ENCODE measurements around the gene PSMD9. TPM values are rescaled to one million over a fixed set of nuclear protein-coding genes. Genes with fewer than 3 reads are reported as not detected.

PSMD9 gene
- total and polyA plus RNA-seq, 4 donors: 39.0 to 57.6 (median 51.2) TPM

- no peak overlapping the region for H3K27ac ChIP-seq (ENCODE audit: low read depth in 1 of 2, low read length in 2 of 2)
- H3K9ac ChIP-seq (ENCODE audit: low read depth in 1 of 2, low read length in 2 of 2): no peak overlapping the region
- WGBS: 80% methylated on average over 4 of the region's 4 CpGs
- H3K4me1 ChIP-seq (ENCODE audit: control insufficient read depth in 4 of 4, insufficient read depth in 4 of 4, low read length in 3 of 4): no peaks in the 10 kb centered on the region
- H3K36me3 ChIP-seq (ENCODE audit: control insufficient read depth in 4 of 4, insufficient read depth in 3 of 4, low read depth in 1 of 4, low read length in 3 of 4): no peaks in the 10 kb centered on the region
- no peak overlapping the region for H3K4me3 ChIP-seq (ENCODE audit: low read depth in 1 of 3, low read length in 3 of 3)
- no peak for TF ChIP-seq EGR1 (IDR thresholded peaks at IDR 0.05; ENCODE audit: low read depth in 2 of 2)
- no peak for TF ChIP-seq NR2F2 (IDR thresholded peaks at IDR 0.05)
- no peak for TF ChIP-seq JUND (IDR thresholded peaks at IDR 0.05)
- no peak for TF ChIP-seq RAD21 (IDR thresholded peaks at IDR 0.05)
- no peak for TF ChIP-seq SP1 (IDR thresholded peaks at IDR 0.05)
- no peak for TF ChIP-seq YY1 (IDR thresholded peaks at IDR 0.05)
- TF ChIP-seq RXRA (IDR thresholded peaks at IDR 0.05): no peak
- no peak for TF ChIP-seq TAF1 (conservative IDR thresholded peaks at IDR 0.05)
- TF ChIP-seq ATF3 (IDR thresholded peaks at IDR 0.05): no peak
- TF ChIP-seq, protein P1, sequence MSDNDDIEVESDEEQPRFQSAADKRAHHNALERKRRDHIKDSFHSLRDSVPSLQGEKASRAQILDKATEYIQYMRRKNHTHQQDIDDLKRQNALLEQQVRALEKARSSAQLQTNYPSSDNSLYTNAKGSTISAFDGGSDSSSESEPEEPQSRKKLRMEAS (IDR thresholded peaks at IDR 0.05): no peak
- TF ChIP-seq HNF4G (IDR thresholded peaks at IDR 0.05): no peak
- no peak for TF ChIP-seq FOXA2 (IDR thresholded peaks at IDR 0.05)
- no peak for TF ChIP-seq FOXA1 (IDR thresholded peaks at IDR 0.05)
- TF ChIP-seq, protein P2, sequence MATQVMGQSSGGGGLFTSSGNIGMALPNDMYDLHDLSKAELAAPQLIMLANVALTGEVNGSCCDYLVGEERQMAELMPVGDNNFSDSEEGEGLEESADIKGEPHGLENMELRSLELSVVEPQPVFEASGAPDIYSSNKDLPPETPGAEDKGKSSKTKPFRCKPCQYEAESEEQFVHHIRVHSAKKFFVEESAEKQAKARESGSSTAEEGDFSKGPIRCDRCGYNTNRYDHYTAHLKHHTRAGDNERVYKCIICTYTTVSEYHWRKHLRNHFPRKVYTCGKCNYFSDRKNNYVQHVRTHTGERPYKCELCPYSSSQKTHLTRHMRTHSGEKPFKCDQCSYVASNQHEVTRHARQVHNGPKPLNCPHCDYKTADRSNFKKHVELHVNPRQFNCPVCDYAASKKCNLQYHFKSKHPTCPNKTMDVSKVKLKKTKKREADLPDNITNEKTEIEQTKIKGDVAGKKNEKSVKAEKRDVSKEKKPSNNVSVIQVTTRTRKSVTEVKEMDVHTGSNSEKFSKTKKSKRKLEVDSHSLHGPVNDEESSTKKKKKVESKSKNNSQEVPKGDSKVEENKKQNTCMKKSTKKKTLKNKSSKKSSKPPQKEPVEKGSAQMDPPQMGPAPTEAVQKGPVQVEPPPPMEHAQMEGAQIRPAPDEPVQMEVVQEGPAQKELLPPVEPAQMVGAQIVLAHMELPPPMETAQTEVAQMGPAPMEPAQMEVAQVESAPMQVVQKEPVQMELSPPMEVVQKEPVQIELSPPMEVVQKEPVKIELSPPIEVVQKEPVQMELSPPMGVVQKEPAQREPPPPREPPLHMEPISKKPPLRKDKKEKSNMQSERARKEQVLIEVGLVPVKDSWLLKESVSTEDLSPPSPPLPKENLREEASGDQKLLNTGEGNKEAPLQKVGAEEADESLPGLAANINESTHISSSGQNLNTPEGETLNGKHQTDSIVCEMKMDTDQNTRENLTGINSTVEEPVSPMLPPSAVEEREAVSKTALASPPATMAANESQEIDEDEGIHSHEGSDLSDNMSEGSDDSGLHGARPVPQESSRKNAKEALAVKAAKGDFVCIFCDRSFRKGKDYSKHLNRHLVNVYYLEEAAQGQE (IDR thresholded peaks at IDR 0.05): no peak
- TF ChIP-seq ZBTB33 (IDR thresholded peaks at IDR 0.05): no peak
- no peak for DNase-seq (ENCODE audit: low spot score)
- H3K9me3 ChIP-seq (ENCODE audit: control insufficient read depth in 4 of 4, low read length in 3 of 4): no peaks in the 10 kb centered on the region
- no peaks in the 10 kb centered on the region for H3K27me3 ChIP-seq (ENCODE audit: control insufficient read depth in 4 of 4, insufficient read depth in 4 of 4, low read length in 3 of 4)
Observed at GRCh38 chr12:121953117-121953692, 64.6 kb downstream of the PSMD9 start.

GRCh38 chr12:121953695-121954094 is 65.1 kb downstream of the PSMD9 start:
- Histone ChIP-seq H3K9ac (ENCODE audit: low read depth in 1 of 2, low read length in 2 of 2) (no peak overlapping the region), H3K27ac (ENCODE audit: low read depth in 1 of 2, low read length in 2 of 2) (no peak overlapping the region), H3K27me3 (ENCODE audit: control insufficient read depth in 4 of 4, insufficient read depth in 4 of 4, low read length in 3 of 4) (no peaks in the 10 kb centered on the region), H3K9me3 (ENCODE audit: control insufficient read depth in 4 of 4, low read length in 3 of 4) (no peaks in the 10 kb centered on the region), H3K4me3 (ENCODE audit: low read depth in 1 of 3, low read length in 3 of 3) (no peak overlapping the region), H3K4me1 (ENCODE audit: control insufficient read depth in 4 of 4, insufficient read depth in 4 of 4, low read length in 3 of 4) (no peaks in the 10 kb centered on the region), H3K36me3 (ENCODE audit: control insufficient read depth in 4 of 4, insufficient read depth in 3 of 4, low read depth in 1 of 4, low read length in 3 of 4) (no peaks in the 10 kb centered on the region)
- WGBS: 44% methylated on average over 3 of the region's 3 CpGs
- no peak for DNase-seq (ENCODE audit: low spot score)
- TF ChIP-seq ZBTB33 (IDR thresholded peaks at IDR 0.05): no peak
- TF ChIP-seq HNF4G (IDR thresholded peaks at IDR 0.05): no peak
- TF ChIP-seq GABPA (IDR thresholded peaks at IDR 0.05 in 1 of 2, conservative IDR thresholded peaks at IDR 0.05 in 1 of 2): no peak
- no peak for TF ChIP-seq RXRA (IDR thresholded peaks at IDR 0.05)
- no peak for TF ChIP-seq TAF1 (conservative IDR thresholded peaks at IDR 0.05)
- no peak for TF ChIP-seq ATF3 (IDR thresholded peaks at IDR 0.05)
- TF ChIP-seq, protein P3, sequence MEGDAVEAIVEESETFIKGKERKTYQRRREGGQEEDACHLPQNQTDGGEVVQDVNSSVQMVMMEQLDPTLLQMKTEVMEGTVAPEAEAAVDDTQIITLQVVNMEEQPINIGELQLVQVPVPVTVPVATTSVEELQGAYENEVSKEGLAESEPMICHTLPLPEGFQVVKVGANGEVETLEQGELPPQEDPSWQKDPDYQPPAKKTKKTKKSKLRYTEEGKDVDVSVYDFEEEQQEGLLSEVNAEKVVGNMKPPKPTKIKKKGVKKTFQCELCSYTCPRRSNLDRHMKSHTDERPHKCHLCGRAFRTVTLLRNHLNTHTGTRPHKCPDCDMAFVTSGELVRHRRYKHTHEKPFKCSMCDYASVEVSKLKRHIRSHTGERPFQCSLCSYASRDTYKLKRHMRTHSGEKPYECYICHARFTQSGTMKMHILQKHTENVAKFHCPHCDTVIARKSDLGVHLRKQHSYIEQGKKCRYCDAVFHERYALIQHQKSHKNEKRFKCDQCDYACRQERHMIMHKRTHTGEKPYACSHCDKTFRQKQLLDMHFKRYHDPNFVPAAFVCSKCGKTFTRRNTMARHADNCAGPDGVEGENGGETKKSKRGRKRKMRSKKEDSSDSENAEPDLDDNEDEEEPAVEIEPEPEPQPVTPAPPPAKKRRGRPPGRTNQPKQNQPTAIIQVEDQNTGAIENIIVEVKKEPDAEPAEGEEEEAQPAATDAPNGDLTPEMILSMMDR (IDR thresholded peaks at IDR 0.05; ENCODE audit: low read depth, low read length, missing input control): no peak
- no peak for TF ChIP-seq JUND (IDR thresholded peaks at IDR 0.05)
- no peak for TF ChIP-seq EGR1 (IDR thresholded peaks at IDR 0.05; ENCODE audit: low read depth in 2 of 2)
- no peak for TF ChIP-seq YY1 (IDR thresholded peaks at IDR 0.05)
- TF ChIP-seq HNF4A (conservative IDR thresholded peaks at IDR 0.05): no peak
